M059J (cell line): ENCODE results near the gene EXD1. TPM values are rescaled to one million over a fixed set of nuclear protein-coding genes. Genes with fewer than 3 reads are reported as not detected.
A peak's percentile ranks its signal among the peaks of the same experiment; 100 is the strongest.
"Not testable (repeated sequence)": the region's sequence is repeated elsewhere in the genome, so short reads cannot be mapped to it uniquely, and the experiment has no call there.

Experiments
- DNase-seq: peaks from one replicate; pipeline ENCODE4 v3.0.0-alpha.2; 2012; ENCODE audit warnings: low read depth
- total RNA-seq: library from RNA; depleted of rRNA; stranded (reverse); fragments of >200 nt; shearing (Covaris generic); gene quantifications from 2 replicates; pipeline ENCODE4 v1.2.3, GENCODE V29; 2014; rRNA removed

EXD1 gene, protein sequence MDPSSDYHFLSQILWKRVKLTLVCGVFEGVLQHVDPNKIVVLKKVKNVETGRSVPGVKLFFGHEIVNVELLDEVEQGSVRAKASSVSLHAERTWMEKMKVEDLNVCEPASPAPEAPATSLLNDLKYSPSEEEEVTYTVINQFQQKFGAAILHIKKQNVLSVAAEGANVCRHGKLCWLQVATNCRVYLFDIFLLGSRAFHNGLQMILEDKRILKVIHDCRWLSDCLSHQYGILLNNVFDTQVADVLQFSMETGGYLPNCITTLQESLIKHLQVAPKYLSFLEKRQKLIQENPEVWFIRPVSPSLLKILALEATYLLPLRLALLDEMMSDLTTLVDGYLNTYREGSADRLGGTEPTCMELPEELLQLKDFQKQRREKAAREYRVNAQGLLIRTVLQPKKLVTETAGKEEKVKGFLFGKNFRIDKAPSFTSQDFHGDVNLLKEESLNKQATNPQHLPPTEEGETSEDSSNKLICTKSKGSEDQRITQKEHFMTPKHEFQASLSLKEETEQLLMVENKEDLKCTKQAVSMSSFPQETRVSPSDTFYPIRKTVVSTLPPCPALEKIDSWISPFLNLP
- not detected in 2 replicates for total RNA-seq

- DNase-seq: peak; percentile 96
Observed at GRCh38 chr15:41230650-41231421, at the start of gene EXD1, which contains the start of gene CHP1. TSS of gene EXD1 (minus strand) at chr15:41230757. CDS start at chr15:41226575, 4,182 bp downstream. TSS of gene CHP1 (plus strand) at chr15:41231268. CDS start at chr15:41231383, 115 bp downstream.

- DNase-seq: no peak
Observed at GRCh38 chr15:41279535-41280283, 49.2 kb upstream of the EXD1 start.

- no peak for DNase-seq
Observed at GRCh38 chr15:41278319-41278718, 47.8 kb upstream of the EXD1 start.

- peak; percentile 34 for DNase-seq
Observed at GRCh38 chr15:41276831-41277230, 46.3 kb upstream of the EXD1 start.

DNA sequence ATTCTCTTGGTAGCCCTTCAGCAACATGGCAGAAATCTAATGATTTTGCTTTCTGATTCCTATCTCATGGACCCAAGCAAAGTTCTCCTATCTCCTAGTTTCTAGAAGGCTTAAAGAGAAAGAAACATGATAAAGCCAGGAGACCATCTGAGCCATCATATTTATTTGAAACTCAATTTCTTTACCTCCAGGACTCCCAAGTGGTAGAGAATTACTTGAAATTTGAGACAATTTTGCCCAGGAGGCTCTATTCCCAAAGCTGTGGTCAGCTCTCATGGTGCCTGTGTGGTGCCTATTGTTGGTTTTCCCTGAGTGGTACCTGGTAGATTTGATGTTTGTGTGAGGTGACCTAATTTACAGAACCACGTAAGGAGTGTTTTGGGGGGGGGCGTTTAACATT, 39.3 kb upstream of the EXD1 start:
- no peak for DNase-seq

DNA sequence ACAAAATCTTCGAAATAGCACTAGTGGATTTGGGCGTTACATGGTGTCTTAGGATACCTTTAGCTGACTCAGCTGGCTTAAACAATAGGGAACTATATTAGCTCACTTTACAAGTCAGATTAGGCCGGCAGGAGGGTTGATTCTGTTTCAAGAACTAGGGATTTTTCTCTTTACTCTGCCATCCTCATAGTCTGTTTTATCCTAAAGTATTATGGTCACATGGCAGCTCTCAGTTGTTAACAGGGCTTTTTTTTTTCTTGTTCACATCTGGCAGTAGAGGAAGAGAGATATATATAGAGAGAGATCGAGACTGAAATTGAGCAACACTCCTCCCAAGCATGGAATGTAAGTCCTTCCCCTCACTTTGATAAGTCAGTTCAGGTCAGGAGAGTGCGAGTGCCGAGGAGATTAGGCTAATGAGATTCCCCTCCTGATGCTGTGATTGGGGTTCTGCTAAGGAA, 33.4 kb upstream of the EXD1 start:
- no peak for DNase-seq

DNA sequence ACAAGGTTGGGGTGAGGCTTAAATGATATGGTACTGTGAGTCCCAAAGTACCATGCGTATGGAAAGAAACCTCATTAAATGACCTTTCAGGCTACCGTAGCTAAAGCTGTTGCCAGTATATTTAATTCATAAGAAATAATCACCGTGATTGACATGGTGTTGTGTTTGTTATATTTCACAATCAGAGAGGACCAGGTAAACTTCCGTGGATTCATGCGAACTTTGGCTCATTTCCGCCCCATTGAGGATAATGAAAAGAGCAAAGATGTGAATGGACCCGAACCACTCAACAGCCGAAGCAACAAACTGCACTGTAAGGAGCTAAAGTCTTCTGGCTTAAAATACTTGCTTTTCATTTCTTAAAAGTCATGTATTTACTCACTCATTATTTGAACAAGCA, 32.0 kb upstream of the EXD1 start:
- no peak for DNase-seq

DNA sequence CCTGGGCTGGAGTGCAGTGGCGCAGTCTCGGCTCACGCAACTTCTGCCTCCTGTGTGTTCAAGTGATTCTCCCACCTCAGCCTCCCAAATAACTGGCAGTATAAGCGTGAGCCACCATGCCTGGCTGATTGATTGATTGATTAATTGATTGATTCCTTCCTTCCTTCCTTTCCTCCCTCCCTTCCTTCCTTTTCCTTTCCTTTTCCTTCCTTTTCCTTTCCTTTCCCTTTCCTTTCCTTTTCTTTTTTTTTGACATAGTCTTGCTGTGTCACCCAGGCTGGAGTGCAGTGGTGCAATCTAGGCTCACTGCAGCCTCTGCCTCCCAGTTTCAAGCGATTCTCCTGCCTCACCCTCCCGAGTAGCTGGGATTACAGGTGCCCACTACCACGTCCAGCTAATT, 30.4 kb upstream of the EXD1 start:
- not testable (repeated sequence) for DNase-seq

DNA sequence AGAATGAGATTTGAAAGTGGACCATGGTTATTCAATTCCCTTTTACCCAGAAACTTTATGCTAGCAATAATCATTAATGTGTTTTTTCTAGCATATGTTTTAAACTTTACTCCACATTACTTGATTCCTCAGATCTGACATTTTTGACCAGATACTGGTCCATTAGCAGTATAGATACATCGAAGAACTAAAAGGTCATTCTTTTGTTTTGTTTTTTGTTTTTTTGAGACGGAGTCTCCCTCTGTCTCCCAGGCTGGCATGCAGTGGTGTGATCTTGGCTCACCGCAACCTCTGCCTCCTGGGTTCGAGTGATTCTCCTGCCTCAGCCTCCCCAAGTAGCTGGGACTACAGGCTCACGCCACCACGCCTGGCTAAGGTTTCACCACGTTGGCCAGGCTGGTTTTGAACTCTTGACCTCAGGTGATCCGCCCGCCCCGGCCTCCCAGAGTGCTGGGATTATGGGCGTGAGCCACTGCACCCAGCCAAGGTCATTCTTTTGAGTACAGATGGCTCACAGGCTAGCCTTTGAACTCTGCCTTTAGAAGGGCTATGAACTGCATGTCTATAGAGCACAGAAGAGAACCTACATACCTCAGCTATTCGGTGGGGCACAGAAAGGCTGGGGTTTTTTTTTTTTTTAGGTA, 29.1 kb upstream of the EXD1 start:
- DNase-seq: no peak

DNA sequence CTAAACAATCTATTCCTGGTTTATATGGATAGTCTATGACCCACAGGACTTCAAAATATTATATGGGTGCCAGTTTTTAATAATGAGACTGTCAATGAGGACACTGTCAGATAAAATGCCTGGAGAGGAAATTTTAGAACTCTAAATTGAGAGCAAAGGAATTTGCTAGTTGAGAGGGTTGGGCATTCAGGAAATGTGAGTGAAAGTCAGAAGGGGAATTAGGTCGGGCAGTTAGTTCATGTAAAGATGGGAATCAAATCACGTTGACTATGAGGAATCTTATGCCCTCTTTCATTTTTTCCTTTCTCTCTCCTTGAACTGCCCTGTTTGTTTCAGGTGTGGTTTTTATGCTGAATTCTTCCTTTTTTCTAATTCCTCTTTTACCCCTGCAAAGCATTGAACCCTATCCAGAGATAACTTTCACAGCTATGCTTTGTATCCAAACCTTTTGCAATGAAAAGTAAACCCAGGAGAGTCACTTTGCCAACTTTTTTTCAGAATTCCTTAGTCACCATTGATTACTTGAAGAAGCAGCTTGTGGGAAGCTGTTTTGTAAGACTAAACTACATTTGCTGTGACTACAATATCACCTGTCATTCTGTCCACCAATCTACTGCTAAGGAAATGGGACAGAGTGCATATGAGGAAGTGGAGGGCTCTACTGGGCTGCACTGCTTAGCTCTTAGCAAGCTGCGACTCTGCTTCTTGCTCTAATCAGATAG, 28.4 kb upstream of the EXD1 start:
- DNase-seq: no peak

GRCh38 chr15:41256577-41257038, 26.1 kb upstream of the EXD1 start:
- DNase-seq: no peak

GRCh38 chr15:41256103-41256502, 25.5 kb upstream of the EXD1 start:
- no peak for DNase-seq

GRCh38 chr15:41254560-41254959, 24.0 kb upstream of the EXD1 start:
- DNase-seq: no peak

DNA sequence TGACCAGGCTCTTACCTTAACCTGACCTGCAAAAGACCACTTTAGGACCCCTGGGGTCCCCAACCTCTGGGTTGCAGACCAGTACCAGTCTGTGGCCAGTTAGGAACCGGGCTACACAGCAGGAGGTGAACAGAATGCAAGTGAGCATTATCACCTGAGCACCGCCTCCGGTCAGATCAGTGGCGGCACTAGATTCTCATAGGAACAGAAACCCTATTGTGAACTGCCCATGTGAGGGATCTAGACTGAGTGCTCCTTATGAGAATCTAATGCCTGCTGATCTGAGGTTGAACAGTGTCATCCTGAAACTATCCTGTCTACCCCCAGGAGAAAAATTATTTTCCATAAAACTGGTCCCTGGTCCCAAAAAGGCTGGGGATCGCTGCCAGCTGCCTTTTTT, 20.9 kb upstream of the EXD1 start:
- no peak for DNase-seq

DNA sequence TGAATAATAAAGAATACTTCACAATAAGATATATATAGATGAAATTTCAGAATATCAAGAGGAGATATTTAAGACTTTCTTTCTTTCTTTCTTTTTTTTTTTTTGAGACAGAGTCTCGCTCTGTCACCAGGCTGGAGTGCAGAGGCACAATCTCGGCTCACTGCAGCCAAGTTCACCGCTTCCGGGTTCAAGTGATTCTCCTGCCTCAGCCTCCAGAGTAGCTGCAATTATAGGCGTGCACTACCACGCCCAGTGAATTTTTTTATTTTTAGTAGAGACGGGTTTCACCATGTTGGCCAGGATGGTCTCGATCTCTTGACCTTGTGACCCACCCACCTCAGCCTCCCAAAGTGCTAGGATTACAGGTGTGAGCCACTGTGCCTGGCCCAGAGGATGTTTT, 20.2 kb upstream of the EXD1 start:
- not testable (repeated sequence) for DNase-seq

GRCh38 chr15:41241221-41241964, 10.8 kb upstream of the EXD1 start:
- DNase-seq: peak; percentile 21

- no peak for DNase-seq
Observed at GRCh38 chr15:41238100-41238499, 7.5 kb upstream of the EXD1 start.

DNA sequence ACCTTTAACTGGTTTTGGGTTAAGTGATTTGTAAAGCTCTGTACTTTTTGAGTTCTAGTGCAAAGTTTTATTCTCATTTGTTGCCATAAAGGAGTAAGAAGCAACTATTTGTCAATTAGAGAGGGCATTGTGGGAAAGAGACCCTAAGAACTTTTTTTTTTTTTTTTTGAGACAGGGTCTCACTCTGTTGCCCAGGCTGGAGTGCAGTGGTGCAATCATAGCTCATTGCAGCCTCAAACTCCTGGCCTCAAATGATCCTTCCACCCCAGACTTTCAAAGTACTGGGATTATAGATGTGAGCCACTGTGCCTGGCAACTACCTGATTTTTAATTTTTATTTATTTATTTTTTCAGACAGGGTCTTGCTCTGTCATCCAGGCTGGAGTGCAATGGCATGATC, 5.4 kb upstream of the EXD1 start:
- no peak for DNase-seq

DNA sequence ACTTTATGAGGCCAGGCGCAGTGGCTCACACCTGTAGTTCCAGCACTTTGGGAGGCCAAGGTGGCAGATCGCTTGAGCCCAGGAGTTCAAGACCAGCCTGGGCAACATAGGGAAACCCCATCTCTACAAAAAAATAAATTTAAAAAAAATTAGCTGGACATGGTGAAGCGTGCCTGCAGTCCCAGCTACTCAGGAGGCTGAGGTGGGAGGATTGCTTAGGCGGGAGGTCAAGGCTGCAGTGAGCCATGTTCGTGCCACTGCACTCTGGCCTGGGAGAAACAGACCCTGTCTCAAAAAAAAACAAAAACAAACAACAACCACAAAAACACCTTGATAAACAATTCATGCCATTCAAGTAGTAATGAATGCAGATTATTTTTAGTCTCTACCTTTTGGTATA, 4.7 kb upstream of the EXD1 start:
- DNase-seq: not testable (repeated sequence)

GRCh38 chr15:41233367-41233771, 2.8 kb upstream of the EXD1 start:
- DNase-seq: peak; percentile 52
